Keratinocyte (primary cell): ENCODE measurements around the gene RAET1G. TPM values are rescaled to one million over a fixed set of nuclear protein-coding genes. Genes with fewer than 3 reads are reported as not detected.
A peak's percentile ranks its signal among the peaks of the same experiment; 100 is the strongest.

Source experiments
- DNase-seq: peaks from one replicate; pipeline ENCODE4 v3.0.0-alpha.2; 2011; ENCODE audit warnings: low read depth, missing footprints, low spot score
- FAIRE-seq: peaks from 2 replicates; lab custom pipeline; 2011; peaks lifted over from hg19 to GRCh38; lab: Jason Lieb, UNC
- H2AFZ ChIP-seq: 2 replicates; pipeline ENCODE4 v1.6.0; 2012; ENCODE audit warnings: low read length, control low read depth, inconsistent platforms; ENCODE audit not compliant: control insufficient read depth
- H3K27ac ChIP-seq: 2 replicates; pipeline ENCODE4 v1.5.1; 2011; ENCODE audit warnings: low read length; ENCODE audit not compliant: control insufficient read depth, insufficient read depth
- H3K27me3 ChIP-seq: 3 replicates; pipeline ENCODE4 v1.6.0; 2011; ENCODE audit warnings: low read length; ENCODE audit not compliant: control insufficient read depth, insufficient read depth; ENCODE audit errors: extremely low read depth
- H3K36me3 ChIP-seq, 2 experiments: 2 replicates in 1 of 2; 3 replicates in 1 of 2; pipeline ENCODE4 v1.5.1; 2011; ENCODE audit warnings: low read length in 2 of 2, mild to moderate bottlenecking in 1 of 2; ENCODE audit not compliant: control insufficient read depth in 2 of 2, insufficient read depth in 2 of 2; ENCODE audit errors: extremely low read depth in 1 of 2
- H3K4me1 ChIP-seq: 3 replicates; pipeline ENCODE4 v1.5.1; 2011; ENCODE audit warnings: low read length; ENCODE audit not compliant: control insufficient read depth, insufficient read depth; ENCODE audit errors: extremely low read depth
- H3K4me2 ChIP-seq: 3 replicates; pipeline ENCODE4 v1.6.0; 2011; ENCODE audit warnings: low read depth, low read length; ENCODE audit not compliant: control insufficient read depth, insufficient read depth; ENCODE audit errors: extremely low read depth
- H3K4me3 ChIP-seq, 3 experiments: fragments of 200-600 bp in 1 of 3; sonication (generic) in 1 of 3; 2 replicates in 2 of 3; 3 replicates in 1 of 3; pipeline ENCODE4 v1.5.1; 2011 to 2016; ENCODE audit warnings: low read length in 3 of 3, mild to moderate bottlenecking in 3 of 3, control low read depth in 2 of 3, inconsistent platforms in 1 of 3, low read depth in 1 of 3, mixed read lengths in 1 of 3, mixed run types in 1 of 3, moderate library complexity in 1 of 3; ENCODE audit not compliant: control insufficient read depth in 2 of 3, insufficient read depth in 2 of 3; ENCODE audit errors: extremely low read depth in 1 of 3
- H3K79me2 ChIP-seq: 2 replicates; pipeline ENCODE4 v1.6.0; 2012; ENCODE audit warnings: low read length; ENCODE audit not compliant: control insufficient read depth, insufficient read depth
- H3K9ac ChIP-seq: 3 replicates; pipeline ENCODE4 v1.6.0; 2011; ENCODE audit warnings: low read length; ENCODE audit not compliant: control insufficient read depth, insufficient read depth; ENCODE audit errors: extremely low read depth
- H3K9me1 ChIP-seq: 3 replicates; pipeline ENCODE4 v1.6.0; 2011; ENCODE audit warnings: low read length; ENCODE audit not compliant: control insufficient read depth, insufficient read depth; ENCODE audit errors: extremely low read depth
- H3K9me3 ChIP-seq: 2 replicates; pipeline ENCODE4 v1.5.1; 2012; ENCODE audit warnings: low read depth, low read length; ENCODE audit not compliant: control insufficient read depth
- H4K20me1 ChIP-seq: 3 replicates; pipeline ENCODE4 v1.6.0; 2011; ENCODE audit warnings: low read length; ENCODE audit not compliant: control insufficient read depth, insufficient read depth; ENCODE audit errors: extremely low read depth
- CTCF ChIP-seq, 3 experiments: IDR thresholded peaks in 1 of 3; conservative IDR thresholded peaks in 1 of 3; optimal IDR thresholded peaks in 1 of 3; 2 replicates in 2 of 3; 3 replicates in 1 of 3; pipeline versions ENCODE3 to v1.5.1; 2011; ENCODE audit warnings: low read length in 3 of 3, mild to moderate bottlenecking in 3 of 3, moderate library complexity in 2 of 3, control low read depth in 1 of 3, inconsistent platforms in 1 of 3; ENCODE audit not compliant: insufficient read depth in 2 of 3; ENCODE audit errors: extremely low read depth in 1 of 3
- EZH2 ChIP-seq: IDR thresholded peaks from one replicate; pipeline ENCODE4 v1.6.1; 2012; ENCODE audit warnings: inconsistent platforms, mild to moderate bottlenecking, low read length, moderate library complexity
- dilution Hi-C: fragments of 300-500 bp; cut with MboI; formaldehyde crosslinking; loops from one replicate; pipeline ENCODE4 v1.7.0; 2020; ENCODE audit warnings: low sequenced_read_pairs; ENCODE audit not compliant: extremely low pct_ligation_motif_present
- polyA plus RNA-seq, 5 experiments: library from polyadenylated mRNA; depleted of rRNA in 3 of 5; stranded (reverse) in 3 of 5; stranded (forward) in 1 of 5; unstranded in 1 of 5; fragments of >200 nt; gene quantifications; 1 replicate in 1 of 5; 2 replicates in 3 of 5; 3 replicates in 1 of 5; pipeline versions ENCODE4 v1.2.1 to v1.2.3, GENCODE V29; 2011 to 2012; ENCODE audit warnings: missing spikeins in 2 of 5, low read depth in 1 of 5, low replicate concordance in 1 of 5

Gene RAET1G
- polyA plus RNA-seq, 1 donor (not counting 4 experiments of a cell fraction or from before 2014, with no cell fraction given) = 16.4 TPM

DNA sequence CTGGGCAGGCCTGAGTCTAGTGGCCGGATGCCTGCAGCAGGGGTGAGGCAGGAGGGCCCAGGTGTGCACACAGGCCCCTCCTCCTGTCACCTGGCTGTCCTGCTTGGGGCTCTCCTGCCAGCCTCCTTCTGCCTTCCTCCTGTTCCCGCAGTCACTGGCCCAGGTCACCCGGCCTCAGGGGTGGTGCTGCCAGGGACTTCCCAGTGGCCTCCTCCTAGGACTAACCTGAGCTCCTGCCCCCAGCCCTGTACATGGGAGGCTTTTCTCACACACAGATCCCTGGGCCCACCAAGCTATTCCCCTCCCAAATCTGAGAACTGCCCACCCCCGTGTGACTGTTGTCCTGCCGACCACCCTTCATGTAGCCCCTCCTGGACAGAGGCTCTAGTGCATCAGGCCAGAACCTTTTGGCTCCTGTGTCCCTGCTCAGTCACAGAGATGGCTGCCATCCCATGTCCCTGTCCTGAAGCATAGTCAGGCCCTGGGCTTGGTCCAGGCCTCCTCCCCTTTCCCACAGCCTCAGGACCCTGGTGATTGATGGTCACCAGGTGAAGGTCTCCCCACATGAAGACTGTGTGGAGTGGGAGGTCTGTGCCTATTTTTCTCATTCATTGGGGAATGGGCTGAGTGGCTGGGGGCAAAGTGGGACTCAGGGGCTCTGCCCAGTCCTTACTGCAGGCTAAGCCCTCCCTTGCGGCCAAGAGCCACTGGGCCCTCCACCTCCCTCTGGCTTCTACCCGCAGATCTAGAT, 39.7 kb upstream of the RAET1G start:
- dilution Hi-C loops = no loop called here
- Histone ChIP-seq H3K9ac (no peak overlapping the region), H2AFZ (no peak overlapping the region), H3K27me3 (peaks cover 26% of the 10 kb centered on the region), H3K79me2 (no peaks in the 10 kb centered on the region), H3K4me3 (peak overlapping the region in 1 of 3 experiments; percentile 74), H3K9me1 (no peaks in the 10 kb centered on the region), H3K36me3 (no peaks in the 10 kb centered on the region), H3K9me3 (no peaks in the 10 kb centered on the region), H3K4me2 (peak overlapping the region; percentile 88), H4K20me1 (no peaks in the 10 kb centered on the region), H3K27ac (no peak overlapping the region), H3K4me1 (peaks cover 10% of the 10 kb centered on the region)
- FAIRE-seq (no peak), DNase-seq (no peak)
- no peak for TF ChIP-seq CTCF (optimal IDR thresholded peaks at IDR 0.05 in 1 of 3, IDR thresholded peaks at IDR 0.05 in 1 of 3, conservative IDR thresholded peaks at IDR 0.05 in 1 of 3; ENCODE audit: extremely low read depth in 1 of 3, insufficient read depth in 2 of 3, low read length in 3 of 3)
- TF ChIP-seq EZH2 = no peak

- Histone ChIP-seq H3K36me3 (no peaks in the 10 kb centered on the region), H3K79me2 (no peaks in the 10 kb centered on the region), H3K4me3 (no peak overlapping the region), H3K4me2 (no peak overlapping the region), H3K27me3 (peaks cover 31% of the 10 kb centered on the region), H3K4me1 (peaks cover 10% of the 10 kb centered on the region), H4K20me1 (no peaks in the 10 kb centered on the region), H3K27ac (no peak overlapping the region), H3K9ac (no peak overlapping the region), H2AFZ (no peak overlapping the region), H3K9me1 (no peaks in the 10 kb centered on the region), H3K9me3 (no peaks in the 10 kb centered on the region)
- DNase-seq = no peak
- dilution Hi-C loops = no loop called here
- TF ChIP-seq CTCF (optimal IDR thresholded peaks at IDR 0.05 in 1 of 3, IDR thresholded peaks at IDR 0.05 in 1 of 3, conservative IDR thresholded peaks at IDR 0.05 in 1 of 3; ENCODE audit: extremely low read depth in 1 of 3, insufficient read depth in 2 of 3, low read length in 3 of 3) (peak; percentile 23 to 45 (median 26)), EZH2 (no peak)
- no peak for FAIRE-seq
These were observed 39.0 kb upstream of the RAET1G start for GRCh38 chr6:149961728-149962425.
